Measurements from ENCODE around the gene BBS9.

DNA sequence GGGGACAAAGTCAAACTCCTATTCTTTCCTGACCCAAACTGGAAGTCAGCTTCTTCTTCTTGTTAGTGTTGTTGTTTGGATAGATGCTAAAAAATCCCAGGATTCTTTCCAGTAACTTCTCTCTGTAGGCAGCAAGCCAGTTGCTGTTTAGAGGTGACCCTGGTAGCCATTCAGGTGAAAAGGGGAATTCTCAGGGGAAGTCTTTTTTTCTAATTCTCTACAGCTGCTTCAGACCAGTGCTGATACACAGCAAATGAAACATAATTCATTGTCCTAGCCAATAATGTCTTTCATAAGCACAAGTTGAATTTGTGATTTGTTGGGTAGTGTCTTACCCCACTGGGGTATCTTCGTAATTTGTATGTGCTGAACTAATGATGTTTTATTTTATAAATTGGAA lies 357.3 kb downstream of the BBS9 start:
- TF ChIP-seq, protein P1, sequence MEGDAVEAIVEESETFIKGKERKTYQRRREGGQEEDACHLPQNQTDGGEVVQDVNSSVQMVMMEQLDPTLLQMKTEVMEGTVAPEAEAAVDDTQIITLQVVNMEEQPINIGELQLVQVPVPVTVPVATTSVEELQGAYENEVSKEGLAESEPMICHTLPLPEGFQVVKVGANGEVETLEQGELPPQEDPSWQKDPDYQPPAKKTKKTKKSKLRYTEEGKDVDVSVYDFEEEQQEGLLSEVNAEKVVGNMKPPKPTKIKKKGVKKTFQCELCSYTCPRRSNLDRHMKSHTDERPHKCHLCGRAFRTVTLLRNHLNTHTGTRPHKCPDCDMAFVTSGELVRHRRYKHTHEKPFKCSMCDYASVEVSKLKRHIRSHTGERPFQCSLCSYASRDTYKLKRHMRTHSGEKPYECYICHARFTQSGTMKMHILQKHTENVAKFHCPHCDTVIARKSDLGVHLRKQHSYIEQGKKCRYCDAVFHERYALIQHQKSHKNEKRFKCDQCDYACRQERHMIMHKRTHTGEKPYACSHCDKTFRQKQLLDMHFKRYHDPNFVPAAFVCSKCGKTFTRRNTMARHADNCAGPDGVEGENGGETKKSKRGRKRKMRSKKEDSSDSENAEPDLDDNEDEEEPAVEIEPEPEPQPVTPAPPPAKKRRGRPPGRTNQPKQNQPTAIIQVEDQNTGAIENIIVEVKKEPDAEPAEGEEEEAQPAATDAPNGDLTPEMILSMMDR (IDR thresholded peaks at IDR 0.05): no peak
- TF ChIP-seq EZH2 (IDR thresholded peaks at IDR 0.05; ENCODE audit: borderline replicate concordance, insufficient read depth, low read depth, low read length, poor library complexity, severe bottlenecking): no peak

All from B cell (primary cell).